Activated T-cell treated with anti-CD3 and anti-CD28 coated beads for 4 hours (primary cell): ENCODE data around the gene CD8B2.
"Not testable (repeated sequence)": the region's sequence is repeated elsewhere in the genome, so short reads cannot be mapped to it uniquely, and the experiment has no call there.

Experiments used
- DNase-seq: peaks from one replicate; pipeline ENCODE4 v3.0.0-alpha.2; 2020

The CD8B2 gene

DNA sequence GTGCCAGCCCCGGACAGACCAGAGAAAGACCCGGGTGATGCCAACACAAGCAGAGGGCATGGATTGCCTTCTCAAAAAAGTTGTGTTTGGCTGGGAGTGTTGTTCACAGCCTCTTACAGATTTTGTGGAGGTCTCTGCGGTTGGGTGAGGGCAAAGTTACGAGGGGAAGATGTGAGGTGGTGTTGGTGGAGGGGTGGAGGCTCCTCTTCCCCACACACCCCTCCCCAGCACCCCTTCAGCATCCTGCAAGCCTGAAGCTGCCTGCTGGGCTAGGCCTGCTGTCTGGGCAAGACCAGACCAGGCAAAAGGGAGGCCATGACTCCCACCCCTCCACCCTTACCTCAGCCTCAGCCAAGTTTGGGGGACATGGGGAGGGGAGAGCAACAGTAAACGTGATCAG lies 26.2 kb downstream of the CD8B2 start:
- DNase-seq = not testable (repeated sequence)

DNA sequence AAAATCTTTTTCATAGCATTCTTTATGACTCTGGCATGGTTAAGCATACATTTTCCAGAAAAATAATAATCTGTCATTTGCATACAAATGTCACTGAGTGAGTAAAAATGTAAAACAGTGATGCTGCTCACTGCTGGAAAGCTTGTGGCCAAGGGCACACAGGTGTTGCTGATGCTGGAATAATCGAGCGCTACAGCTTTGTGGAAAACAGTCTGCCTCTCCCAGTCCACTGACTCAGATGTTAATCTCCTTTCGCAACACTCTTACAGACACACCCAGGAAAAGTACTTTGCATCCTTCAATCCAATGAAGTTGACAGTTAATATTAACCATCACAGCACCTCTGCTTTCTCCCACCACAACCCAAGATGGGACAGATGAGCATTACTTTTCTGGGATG lies 27.7 kb downstream of the CD8B2 start:
- DNase-seq = not testable (repeated sequence)

DNA sequence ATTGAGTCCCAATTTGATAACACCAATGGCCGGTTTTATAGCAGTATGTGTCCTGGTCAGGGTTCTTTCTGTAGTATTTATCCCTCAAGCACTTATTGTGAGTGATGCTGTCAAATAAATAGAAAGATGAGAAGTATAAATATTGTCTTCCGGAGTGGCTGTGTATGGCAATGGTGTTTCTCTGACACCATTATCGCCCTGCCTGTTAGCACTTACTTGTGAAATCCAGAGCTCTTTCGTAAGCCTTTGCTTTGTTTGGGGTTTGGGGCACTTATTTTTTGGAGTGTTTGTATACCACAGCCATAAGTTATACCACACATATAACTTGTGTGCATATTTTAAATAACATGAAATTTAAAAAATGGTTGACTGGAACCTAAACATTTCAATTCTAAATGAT lies 29.3 kb downstream of the CD8B2 start:
- no peak for DNase-seq

DNA sequence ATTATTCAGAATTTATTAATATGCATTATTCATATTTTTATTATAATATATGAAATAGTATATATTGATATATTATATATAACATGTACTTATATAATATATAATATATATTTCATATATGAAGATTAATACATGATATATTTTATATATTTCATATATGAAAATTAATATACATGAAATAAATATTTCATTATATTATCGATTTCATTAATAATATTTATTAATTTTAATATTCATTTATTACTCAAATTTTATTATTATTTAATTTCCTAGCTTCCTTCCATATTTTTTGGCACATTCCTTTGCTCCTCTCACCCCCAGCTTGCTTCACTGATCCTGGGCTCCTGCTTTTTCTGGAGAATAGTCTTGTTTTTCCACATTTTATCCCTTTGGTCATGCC lies 29.7 kb downstream of the CD8B2 start:
- DNase-seq = no peak

DNA sequence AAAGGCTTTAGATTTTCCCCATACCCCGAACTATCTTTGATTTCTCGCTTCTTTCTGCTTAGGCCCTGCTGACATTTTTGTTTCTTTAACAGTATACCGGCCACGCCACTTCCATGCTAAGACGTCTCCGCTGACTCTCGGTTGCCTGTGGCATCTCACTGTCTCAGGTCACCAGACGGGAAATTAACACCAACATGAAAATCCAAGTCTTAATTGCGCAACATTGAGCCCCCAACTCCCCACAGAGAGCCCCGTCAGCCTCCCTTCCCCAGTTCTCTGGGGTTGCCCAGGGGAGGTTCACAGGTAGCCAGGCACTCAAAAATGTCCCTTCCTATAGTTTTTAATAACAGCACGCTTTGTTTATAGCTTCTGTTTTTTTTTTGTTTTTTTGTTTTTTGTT lies 30.2 kb downstream of the CD8B2 start:
- no peak for DNase-seq

DNA sequence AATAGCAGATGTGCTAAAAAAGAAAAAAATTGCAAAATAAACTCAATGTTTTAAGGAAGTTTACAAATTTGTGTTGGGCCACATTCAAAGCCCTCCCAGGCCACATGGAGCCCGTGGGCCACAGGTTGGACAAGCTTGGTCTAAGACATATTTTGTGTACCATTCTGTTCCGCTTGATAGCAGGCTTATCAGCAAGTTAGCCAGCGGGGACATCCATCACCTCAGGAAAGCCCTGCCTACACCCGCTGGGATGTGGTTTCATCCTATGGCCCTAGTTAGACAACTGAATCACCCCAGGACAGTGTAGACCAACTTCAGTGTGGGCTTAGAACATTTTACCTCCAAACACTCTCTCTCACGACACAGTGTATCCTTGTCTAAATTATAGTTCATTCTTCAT lies 32.6 kb downstream of the CD8B2 start:
- DNase-seq = no peak

DNA sequence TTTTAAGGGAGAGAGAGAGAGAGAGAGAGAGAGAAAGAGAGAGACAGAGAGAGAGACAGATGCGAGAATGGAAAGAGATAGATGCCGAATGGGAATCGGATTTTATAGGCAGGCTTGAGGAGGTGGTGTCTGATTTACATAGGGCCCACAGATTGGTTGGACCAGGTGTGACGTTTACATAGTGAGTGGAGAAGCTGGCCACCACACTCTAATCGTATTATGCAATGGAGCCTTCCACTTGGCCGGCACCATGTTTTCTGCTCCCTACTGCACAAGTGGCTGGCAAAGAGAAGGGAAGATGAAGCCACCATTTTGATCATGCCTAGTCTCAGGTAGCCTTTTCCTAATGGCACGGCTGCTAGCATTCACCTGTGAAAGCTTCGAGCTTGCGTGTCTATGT lies 33.9 kb downstream of the CD8B2 start:
- DNase-seq = no peak

DNA sequence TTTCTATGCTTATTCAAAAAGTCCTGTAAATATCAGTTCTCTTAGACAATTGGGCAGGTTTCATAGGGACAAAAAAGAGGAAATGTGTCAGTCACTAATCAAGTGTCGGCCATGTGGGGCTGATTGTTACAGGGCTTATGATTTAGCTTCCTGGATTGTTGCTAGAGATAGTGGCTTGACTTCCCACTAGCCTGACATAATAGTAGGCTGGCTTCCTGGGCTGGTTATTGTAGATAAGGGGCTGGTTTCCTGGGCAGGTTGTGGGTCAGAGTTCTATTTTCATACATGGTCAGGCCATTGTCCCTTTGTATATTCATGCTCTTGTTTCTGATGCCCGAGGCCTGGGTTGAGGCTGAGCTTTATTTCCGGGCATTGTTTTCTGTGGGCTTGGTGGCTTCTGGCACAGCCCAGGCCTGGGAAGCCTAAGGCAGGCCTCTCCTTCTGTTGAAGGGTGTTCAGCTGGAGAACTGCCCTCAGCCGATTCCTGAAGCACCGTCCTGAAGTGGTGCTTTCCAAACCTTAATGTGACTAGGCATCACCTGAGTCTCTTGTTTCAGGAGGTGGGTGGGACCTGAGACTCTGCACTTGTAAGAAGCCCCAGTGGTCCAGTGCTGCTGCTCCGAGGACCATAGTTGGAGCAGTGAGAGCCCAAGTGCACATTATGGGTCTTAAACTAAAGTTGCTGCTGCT lies 37.0 kb downstream of the CD8B2 start:
- no peak for DNase-seq

DNA sequence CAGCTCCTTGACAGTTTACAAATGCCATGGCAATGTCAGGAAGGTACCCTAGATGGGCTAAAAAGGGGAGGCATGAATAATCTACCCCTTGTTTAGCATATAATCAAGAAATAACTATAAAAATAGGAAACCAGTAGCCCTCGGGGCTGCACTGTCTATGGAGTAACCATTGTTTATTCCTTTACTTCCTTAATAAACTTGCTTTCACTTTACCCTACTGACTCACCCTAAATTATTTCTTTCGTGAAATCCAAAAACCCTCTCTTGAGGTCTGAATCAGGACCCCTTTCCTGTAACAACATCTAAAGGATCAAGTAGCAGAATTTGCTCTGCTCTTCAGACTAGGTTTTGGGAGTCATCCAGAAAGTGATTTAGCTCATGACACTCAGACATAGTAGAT lies 43.7 kb downstream of the CD8B2 start:
- no peak for DNase-seq

DNA sequence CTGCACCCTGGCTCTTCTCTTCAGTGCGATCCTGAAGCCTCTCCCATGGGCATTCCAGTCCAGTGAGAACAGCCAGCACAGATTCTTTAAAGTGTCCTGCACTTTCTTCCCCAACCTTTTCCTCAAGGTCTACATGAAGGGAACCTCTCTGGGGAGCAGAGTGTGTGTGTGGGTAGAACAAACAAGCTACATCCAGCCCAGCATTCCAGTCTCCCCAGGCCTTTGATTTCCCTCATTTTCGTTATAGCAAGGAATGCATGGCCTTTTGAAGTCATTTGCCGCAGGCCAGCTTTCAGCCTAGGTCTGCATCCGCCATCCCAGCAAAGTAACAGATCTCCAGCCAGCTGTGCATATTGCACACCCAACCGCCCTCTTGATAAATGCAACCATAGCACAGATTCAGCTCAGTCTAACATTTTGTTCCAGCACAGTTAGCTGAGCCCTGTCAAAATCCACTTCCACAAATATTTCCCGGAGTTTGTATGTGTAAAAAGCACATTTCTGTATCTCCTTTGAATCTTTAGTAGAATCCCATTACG lies 44.6 kb downstream of the CD8B2 start:
- no peak for DNase-seq

DNA sequence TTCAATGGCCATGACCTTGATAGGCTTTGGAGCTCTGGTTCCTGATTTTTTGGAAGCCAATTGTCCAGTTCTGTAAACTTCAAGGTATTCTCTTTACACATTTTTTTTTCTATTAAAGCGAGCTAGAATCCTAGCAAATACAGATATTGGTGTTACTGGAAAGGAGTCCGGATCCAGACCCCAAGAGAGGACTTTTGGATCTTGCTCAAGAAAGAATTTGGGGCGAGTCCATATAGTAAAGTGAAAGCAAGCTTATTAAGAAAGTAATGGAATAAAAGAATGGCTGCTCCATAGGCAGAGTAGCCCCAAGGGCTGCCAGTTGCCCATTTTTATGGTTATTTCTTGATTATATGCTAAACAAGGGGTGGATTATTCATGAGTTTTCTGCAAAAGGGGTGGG lies 45.1 kb downstream of the CD8B2 start:
- DNase-seq = no peak

DNA sequence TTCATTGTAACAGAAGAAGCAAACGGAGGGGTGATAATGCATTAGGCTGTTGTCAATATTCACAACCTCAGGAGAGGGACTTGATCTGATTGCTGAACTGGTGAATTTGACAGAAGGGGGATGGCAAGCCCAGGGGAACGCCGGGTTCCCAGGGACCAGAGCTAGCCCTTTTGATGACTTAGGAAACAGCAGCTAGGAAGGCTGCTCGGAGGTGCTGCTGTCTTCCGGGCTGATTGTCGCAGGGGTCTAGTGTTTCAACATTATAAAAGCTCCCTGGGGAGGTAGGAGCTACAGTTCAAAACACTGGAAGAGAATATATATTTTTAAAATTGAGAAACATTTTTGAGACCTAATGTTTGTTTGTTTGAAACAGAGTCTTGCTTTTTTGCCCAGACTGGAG lies 47.3 kb downstream of the CD8B2 start:
- DNase-seq = no peak

DNA sequence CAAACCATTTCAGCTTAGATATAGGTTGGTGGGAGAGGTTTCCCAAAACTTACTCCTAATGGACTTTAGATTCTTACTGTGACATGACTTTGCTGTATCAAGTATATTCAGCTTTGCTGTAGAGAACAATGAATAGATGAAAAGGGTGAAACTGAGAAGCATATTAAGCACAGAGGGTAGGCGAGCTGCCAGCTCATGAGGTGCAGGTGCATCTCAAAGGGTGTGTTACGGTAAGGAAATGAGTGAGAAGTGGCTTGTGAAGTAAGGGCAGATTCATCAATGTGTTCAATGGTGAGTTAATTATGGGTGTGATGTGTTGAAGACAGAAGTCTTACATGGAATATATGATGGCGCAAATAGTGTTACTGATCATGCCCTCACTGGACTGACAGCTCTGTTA lies 49.3 kb downstream of the CD8B2 start:
- no peak for DNase-seq

DNA sequence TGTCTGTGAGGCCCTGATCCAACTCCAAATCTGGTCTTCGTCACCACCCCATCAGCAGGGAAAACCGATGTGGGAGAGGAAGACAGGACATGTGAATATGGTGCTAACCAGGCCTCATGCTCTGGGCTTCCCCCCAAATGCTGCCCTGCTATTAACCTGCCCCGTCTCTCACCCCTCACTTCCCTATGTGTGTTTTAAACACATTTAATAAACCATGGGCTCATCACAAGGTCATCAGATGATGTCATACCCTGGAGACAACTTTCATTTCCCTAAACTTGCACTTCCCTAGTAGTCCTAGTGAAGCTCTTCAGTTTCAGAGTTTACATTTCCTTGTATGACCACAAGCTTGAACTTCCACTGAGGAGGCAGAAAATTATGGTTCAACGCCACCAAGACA lies 49.9 kb downstream of the CD8B2 start:
- no peak for DNase-seq

DNA sequence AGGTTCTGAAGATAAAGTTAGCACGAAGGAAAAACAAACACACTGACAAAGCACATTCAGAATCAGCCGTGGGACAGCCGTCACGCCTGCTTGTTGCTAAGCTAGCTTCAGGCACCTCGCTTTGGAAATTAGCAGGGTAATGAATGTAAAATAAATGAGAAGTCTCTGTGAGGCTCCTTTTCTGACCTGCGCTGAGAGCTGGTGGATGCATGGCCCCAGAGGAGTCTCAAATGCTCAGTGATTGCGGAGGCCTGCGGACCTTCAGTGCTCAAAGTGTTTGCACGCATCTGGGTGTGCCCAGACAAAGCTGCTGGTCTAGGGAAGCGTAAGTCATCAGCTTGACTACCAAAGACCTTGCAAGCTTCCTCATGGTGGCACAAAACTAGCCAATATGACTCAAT lies 50.6 kb downstream of the CD8B2 start:
- DNase-seq = no peak

DNA sequence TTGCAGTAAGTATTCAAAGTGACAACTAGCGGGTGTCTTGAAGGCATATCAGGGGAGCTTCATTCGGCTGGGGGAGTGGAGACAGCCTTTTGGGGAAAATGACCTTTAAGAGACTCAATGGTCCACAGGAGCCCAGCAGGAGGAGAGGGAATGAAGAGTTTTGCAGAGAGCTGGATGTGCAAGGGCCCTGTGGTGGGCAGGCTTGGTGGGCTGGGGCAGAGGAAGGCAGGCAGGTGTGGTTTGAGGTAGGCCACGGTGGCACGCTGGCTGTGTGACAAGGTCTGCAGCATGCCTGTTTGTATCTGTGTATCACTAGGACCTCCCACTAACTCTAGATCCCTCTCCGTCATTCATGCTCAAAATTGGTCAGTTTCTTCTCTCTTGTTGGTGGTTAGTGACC lies 53.7 kb downstream of the CD8B2 start:
- no peak for DNase-seq

DNA sequence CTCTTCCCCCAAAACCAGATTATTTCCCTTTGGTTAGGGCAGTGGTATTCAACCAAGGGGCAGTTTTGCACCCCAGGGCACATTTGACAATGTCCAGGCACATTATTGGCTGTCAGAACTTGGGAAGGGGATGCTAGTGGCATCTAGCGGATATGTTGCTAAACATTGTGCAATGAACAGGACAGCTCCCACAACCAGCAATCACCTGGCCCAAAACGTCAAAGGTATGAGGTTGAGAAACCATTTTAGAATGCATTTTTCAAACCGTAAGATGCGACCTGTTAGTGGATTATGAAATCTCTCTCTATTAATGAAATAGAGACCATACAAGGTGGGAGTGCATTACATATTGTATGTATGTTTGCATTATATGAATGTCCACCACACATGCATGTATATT lies 54.2 kb downstream of the CD8B2 start:
- DNase-seq = no peak

DNA sequence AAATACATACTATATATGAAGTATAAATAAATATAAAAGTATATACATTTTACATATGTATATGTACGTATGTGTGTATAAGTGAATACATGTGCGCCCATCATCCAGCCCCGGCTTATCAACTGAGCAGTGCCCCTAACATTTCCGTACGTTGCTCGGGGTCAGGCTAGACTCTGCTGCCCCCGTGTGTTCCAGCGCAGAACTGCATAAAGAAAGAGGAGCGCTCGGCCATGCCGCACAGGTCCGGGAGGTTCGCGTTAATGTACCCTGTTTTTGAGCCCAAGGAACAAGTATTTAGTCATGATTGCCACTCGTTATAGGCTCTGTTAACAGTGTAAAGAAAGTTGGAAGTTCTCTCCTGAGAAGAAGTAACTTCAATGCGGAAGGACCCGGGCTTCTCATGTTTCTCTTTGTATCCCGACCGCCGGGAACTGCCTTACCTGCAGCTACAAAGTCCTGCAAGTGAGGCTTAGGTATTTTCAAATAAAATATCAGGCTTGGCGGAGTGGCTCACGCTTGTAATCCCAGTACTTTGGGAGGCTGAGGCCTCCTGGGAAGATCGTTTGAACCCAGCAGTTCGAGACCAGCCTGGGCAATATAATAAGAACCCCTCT lies 55.7 kb downstream of the CD8B2 start:
- peak; percentile 74 for DNase-seq

DNA sequence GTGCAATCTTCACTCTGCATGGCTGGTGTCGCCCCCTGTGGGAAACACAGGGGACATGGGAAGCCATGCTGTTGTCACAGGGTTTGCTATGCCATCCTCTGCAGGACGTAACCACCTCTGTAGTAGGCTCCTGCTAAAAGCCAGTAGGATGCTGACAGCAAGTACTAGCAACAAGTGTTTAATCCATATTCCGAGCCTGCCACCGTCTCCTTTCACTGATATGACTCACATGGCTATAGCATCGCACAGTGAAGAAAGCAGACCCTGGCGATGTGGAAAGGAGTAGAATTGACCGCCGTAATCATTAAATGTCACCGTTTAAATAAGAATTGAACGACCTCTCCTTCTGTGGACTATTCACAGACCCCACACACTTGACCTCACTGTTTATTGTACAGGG lies 57.8 kb downstream of the CD8B2 start:
- no peak for DNase-seq

DNA sequence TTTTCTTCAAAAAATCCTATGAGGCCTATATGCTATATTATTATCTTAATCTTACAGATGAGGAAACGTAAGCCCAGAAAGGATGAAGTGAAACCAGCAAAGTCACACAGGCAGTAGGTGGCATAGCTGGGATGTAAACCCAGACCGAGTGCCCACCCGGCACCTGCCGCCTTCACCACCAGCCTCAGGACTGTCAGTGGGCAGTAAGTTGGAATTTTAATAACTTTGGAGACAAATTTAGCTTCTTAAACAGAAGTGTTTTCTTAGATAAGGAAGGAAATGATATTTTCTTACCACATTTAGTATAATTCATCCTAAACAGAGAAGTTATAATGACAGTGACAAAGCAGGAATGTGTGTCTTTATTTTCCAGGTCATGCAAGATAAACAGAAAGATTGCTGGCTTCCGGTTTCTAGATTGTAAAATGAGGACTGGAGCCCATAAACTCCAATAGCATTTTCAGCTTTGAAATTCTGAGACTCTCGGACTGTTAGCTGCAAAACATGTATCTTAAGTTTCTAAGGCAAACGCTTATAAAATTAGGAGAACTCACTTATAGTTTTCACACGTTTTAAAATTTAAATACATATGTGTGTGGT lies 59.3 kb downstream of the CD8B2 start:
- no peak for DNase-seq

DNA sequence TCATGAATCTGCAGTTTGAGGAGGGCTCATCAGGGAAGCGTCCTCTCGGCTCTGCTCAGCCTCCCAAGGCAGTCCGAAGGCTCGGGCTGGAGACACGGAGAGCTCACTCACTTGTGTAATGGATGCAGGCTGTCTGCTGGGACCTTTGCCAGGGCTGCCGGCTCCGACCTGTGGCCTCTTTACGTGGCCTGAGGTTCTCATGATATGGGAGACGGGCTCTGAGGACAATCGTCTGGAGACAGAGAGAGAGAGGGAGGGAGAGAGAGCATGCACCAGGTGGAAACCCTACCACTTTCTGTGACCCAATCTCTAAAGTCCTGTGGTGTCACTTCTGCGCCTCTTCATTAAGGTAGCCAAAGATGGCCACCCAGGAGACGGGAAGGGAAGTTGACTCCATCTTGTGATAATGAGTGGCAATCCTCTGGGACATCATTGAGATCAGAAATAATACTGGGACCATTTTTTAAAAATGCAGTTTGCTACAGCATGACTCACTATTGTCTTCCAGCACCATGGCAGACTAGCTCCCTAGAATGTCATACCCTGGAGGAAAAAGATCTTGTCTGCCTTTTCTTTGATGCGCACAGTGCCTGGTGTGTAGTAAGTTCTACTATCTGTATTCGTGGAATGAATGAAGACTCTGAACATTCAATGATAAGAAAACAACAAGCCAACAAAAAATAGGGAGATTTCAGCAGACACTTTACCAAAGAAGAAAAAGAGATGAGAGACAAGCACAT lies 60.2 kb downstream of the CD8B2 start:
- DNase-seq = no peak

DNA sequence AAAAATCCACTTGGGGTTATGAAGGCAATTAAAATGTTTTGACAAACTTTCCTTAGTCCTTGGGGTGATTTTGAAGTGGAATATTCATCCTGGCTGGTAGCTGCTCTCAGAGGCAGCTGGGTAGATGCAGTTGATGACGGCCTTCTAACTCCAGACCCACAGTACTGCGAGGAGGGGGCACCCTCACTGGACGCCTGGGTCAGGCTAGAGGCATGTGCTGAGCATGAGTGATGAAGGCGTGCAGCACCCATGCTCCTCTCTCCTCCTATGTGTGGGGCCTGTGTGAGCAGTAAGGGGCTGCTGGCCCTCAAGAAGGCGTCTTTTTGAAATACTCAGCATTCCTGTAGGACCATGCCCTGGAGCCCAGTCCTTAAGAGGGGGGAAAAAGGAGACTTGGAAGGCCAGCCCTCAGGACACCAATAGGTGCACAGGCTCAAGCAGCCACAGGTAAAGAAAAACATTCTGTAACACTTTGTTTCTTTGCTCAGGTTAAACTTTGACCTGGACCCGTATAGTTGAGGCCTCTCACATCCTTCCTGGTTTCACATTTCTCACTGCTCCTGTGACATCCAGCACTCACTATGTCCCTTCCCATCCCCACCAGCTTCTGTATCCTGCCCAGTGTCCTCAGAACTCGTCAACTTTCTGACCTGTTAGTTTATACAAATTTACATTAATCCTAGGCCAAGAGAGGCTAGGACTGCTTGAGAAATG lies 64.4 kb downstream of the CD8B2 start:
- no peak for DNase-seq

DNA sequence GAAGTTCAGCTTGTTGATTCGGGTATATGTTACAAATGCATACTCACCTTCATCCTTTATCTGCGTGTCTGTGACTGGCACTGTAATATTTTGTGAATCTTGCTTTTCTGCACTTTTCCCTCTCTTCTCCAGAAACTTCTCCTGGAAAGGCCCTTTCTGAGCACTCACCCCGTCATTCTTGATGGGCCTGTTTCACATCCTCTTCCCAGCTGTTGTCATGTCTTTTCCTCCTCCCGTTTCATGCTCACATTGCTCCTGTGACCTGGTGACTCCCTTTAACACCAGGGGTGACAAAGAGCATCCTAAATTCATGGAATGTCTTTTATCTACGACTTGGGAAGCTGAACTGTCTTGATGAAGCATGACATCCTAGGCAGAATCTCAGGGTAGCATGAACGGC lies 65.8 kb downstream of the CD8B2 start:
- DNase-seq = no peak
